ENCODE results near the gene U2AF1L4.
"Not testable (repeated sequence)": the region's sequence is repeated elsewhere in the genome, so short reads cannot be mapped to it uniquely, and the experiment has no call there.

The U2AF1L4 gene

DNA sequence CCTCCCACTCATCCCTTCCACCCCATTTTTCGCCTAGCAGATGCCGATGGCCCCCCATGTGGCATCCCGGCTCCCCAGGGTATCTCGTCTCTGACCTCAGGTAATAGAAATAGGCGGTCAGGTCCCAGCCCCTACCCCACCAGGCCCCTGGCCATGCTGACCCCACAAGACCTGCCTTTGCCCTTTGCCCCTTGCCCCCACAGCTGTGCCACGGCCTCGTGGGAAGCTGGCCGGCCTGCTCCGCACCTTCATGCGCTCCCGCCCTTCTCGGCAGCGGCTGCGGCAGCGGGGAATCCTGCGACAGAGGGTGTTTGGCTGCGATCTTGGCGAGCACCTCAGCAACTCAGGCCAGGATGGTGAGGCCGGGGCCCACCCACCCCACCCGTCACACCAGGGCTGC, 35.5 kb upstream of the U2AF1L4 start:
- no peak for DNase-seq (ENCODE audit: low spot score)

DNA sequence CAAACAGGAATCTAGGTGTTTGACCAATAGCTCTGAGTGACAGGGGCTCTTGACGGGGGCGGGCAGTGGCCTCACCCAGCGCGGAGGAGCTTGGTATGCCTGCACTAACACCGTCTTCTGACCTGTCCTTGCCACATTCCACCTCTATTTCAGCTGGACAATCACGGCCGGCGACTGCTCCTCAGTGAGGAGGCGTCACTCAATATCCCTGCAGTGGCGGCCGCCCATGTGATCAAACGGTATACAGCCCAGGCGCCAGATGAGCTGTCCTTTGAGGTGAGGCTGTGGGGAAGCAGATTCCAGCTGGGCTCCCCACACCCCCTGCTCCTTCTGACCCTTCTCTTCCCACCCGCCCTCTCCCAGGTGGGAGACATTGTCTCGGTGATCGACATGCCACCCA, 34.8 kb upstream of the U2AF1L4 start:
- no peak for DNase-seq (ENCODE audit: low spot score)

DNA sequence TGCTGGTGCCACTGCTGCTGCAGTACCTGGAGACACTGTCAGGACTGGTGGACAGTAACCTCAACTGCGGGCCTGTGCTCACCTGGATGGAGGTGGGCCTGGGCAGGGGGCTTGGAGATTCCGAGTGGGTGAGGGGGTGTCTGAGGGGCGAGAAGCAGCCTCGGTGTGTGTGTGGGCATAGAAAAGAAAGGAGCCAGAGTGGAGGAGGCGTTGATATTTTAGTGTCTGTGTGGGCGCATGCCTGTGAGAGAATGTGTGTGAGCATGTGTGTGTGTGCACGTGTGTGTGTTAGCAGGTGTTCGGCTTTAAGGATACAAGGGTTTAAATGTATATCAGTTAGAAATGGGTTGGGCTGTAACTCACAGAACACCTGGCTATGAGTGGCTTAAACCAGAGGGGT, 33.8 kb upstream of the U2AF1L4 start:
- no peak for DNase-seq (ENCODE audit: low spot score)

DNA sequence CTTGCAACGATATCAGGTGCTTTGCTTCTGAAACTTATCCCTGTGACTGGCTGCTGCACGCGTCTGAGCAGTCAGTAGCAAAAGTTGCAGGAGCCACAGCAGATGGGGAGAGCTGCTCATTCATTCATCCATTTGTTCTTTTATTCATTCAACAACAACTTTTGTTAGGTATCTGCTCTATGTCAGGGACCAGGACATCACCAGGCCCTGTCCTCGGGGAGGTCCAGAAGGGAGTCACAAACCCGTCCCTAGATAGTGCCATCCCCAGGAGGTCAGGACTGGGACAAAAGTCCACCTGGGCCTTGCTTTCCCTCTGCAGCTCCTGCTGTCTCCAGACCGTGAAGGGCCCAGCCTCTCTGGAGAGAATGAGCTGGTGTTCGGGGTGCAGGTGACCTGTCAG, 32.7 kb upstream of the U2AF1L4 start:
- DNase-seq (ENCODE audit: low spot score) = no peak

DNA sequence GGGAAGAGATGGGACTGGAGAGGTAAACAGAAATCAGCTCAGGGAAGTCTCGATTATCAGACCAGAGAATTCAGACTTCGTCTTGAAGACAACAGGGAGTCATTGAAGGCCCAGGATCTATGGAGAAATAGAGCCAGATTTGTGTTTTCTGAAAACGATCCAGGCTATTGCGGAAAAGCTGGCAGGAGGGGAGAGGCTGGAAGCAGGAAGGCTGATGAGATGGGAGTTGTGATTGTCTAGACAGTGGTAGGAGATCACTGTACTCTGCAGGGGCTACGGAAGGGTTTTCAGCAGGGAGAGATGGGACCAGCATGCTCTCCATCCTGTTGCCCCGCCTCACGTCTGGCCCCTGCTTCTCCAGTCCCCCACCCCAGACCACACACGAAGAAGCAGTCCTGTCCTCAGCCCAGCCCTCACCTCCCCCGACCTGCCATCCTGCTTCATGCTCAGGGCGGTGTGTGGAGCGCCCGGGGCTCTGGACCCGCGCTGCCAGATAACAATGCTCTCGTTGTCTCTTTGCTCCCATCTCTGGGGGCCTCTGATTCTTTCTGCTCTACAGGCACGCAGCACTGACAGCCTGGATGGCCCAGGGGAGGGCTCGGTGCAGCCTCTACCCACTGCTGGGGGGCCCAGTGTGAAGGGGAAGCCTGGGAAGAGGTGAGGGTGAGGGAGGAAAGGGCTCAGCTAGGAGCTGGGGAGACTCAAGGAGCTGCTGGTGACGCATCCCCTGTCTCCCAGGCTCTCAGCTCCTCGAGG, 32.0 kb upstream of the U2AF1L4 start:
- no peak for DNase-seq (ENCODE audit: low spot score)

DNA sequence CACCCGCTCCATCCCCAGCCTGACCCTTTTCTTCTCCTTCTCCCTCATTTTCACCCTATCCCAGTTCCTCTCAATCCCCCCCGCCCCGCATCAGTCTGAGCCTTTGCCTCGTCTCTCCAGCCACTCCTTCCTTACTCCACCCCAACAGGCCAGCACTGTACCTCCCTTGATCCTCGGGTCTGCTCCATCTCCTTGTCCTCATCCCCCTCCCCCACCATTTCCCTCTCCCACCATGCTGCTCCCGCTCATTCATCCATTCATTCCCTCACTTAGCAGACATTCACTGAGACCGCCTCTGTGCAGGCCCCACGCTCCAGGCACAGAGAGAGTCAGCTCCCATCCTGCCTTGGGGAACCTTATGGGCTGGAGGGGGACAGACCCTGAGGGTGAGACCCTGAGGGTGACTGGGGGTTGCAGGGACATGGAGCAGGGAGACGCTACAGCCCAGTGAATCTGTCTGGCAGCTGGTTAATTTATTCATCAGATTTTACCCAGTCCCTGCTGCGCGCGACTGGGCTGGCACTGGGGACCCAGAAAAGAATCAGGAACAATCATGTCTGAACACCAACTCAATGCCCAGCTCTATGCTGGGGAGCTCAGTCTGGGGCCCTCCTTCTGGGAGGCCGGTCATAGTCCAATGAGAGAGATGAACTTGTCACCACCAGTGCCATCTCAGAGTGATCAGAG, 31.0 kb upstream of the U2AF1L4 start:
- DNase-seq (ENCODE audit: low spot score) = no peak

DNA sequence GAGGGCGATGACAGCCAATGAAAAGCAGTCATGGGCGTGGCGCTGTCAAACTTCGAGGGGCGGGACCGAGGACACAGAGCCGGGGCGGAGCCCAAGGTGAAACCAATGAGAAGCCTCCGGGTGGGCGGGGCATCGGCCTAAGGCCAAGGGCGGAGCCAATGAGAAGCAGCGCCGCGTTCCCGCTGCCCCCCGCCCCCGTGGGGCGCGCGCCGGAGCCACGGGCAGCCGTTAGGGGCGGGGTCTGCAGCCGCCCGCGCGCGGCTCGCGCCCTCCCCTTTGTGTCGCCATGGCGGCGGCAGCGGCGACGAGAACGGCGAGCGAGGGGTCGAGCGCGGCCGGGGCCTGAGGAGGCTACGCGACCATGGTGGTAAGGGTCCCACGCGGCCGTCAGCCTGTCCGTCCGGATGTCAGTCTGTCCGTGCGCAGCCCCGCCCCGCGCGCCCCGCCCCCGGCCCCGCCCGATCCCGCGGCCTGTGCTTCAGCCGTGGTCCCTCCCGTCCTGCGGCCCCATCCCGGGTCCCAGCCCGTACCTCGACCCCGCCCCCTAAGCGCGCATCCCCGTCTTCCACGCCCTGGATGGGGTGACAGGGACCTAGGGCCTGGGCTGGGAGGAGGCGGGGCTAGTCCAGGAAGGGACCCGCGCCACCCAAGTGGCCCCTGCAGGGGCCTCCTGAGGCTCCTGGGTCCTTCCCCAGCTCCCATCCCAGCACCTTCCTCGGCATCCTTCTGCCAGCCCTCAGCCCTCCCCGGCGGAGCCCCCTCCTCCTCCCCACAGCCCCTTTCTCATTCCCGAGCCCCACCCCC, 30.3 kb upstream of the U2AF1L4 start, which contains the start of gene ARHGAP33:
Gene ARHGAP33, plus strand, starts transcription at position 267 of the 804 bp plus-strand sequence. Its CDS starts 95 bp downstream, at position 362.
- DNase-seq (ENCODE audit: low spot score) = peak; percentile 99

DNA sequence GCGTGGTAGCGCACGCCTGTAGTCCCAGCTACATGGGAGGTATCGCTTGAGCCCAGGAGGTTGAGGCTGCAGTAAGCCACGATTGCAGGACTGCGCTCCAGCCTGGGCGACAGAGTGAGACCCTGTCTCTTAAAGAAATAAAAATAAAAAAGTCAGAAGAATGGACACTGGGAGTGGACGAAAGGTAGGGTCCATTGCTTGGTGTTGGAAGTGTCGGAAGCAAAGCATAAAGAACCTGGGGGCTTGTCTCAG, 29.8 kb upstream of the U2AF1L4 start:
- no peak for DNase-seq (ENCODE audit: low spot score)

DNA sequence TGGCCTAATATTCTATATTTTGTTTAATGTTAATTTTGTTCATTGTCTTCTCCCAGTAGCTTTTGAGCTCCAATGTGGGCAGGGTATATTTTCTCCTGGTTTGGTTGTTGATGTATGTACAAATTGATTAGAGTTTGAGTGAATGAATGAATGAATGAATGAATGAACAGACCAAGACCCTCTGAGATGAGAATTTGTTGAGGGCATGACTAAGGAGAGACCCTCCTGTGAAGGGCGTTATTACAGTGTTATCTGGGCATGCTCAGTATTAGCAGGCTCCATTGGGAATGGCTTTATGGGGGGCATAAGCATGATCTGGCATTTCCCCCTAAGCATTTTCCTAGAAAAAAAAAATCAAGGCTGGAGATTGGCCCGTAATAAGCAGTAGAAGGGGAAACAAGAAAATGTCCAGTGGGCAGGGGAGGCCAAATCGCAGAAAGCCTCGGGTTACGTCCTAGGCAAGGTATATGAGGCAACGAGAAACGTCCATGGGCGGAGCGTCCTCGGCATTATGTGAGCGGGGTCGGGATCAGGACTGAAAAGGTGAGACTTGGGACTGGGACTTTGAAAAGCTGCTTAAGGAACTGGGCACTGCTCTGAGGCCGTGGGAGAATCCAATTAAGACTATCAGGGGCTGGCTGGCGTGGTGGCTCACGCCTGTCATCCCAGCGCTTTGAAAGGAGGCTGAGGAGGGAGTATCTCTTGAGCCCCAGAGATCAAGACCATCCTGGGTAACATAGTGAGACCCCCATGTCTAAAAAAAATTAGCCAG, 29.2 kb upstream of the U2AF1L4 start:
- DNase-seq (ENCODE audit: low spot score) = no peak

DNA sequence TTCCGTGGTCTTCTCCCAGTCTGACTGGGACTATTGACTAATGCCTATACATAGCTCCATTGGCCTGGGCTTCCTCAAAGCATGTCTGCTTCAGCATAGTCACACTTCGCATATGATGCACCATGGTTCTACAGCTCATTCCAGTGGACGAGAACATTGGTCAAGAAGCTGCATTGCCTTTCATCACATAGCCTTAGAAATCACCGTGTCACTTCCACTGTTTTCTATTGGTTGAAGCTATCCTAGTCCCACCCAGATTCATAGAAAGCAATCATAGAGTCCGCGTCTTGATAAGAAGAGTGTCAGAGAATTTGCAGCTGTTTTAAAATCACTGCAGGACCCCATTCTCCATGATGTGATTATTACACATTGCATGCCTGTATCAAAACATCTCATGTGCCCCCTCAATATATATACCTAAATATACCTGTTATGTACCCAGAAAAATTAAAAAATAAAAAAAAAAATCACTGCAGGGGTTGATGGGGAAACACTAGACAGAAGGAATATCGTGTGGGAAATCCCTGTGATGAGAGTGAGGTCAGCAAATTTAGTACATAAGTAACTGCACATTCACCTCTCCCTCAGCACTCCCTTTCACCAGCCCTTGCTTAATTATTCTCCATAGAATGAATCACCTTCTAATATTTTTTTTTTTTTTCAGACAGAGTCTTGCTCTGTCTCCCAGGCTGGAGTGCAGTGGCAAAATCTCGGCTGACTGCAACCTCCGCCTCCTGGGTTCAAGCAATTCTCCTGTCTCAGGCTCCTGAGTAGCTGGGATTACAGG, 28.0 kb upstream of the U2AF1L4 start:
- DNase-seq (ENCODE audit: low spot score) = no peak

DNA sequence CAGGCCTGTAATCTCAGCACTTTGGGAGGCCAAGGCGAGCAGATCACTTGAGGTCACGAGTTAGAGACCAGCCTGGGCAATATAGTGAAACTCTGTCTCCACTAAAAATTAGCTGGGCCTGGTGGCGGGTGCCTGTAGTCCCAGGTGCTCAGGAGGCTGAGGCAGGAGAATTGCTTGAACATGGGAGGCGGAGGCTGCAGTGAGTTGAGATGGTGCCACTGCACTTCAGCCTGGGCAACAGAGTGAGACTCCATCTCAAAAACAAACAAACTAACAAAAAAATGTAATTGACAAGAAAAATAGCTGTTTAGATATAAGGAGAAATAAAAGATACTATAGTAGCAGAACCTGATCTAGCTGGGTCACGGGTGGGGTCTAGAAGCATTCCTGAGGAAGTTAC, 27.1 kb upstream of the U2AF1L4 start:
- DNase-seq (ENCODE audit: low spot score) = not testable (repeated sequence)

DNA sequence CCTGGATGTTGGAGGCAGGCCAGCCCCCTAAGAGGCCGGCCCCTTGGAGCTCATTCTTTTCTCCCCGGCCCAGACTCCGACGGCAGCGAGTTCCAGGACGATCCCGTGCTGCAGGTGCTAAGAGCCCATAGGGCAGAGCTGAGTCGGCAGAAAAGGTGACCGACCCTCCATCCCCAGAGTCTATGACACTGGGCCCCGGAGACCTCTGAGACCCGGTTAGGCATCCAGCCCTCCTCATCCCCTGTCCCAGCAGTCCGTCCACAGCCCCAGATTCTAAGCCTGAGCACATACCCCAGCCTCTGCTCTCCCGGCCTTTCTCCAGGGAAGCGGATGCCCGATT, 22.8 kb upstream of the U2AF1L4 start:
- no peak for DNase-seq (ENCODE audit: low spot score)

DNA sequence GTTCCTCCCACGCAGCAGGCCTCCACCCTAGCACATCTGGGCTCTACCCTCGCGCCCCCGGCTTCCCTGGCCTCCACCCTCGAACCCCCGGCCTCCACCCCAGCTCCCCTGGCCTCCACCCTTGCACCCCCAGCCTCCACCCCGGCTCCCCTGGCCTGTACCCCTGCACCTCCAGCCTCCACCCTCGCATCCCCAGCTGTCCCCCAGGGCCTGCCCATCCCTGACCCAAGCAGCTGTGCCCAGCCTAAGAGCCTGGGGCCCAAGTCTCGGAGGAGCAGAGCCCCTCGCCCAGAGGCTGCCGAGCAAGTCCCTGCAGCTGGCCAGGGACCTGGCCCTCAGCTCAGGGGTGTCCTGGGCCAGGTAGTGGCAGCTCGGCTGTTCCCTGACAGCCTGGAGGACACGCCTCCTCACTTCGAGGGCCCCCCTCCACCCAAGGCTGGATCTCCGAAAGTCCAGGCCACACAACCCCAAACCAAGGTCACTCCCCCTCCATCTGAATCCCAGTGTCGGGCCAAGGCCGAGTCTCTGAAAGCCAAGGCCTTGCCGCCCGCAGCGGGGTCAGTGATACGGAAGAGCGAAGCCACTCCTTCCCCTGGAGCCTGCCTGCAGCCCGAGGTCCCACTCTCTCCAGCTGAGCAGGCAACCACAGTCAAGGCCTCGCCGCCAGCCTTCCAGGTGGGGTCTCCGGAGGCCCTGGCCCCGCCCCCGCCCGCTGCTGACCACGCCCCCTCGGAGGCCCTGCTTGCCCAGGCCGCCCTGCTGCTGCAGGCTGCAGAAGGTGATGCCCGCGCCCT, 22.3 kb upstream of the U2AF1L4 start:
- DNase-seq (ENCODE audit: low spot score) = no peak

DNA sequence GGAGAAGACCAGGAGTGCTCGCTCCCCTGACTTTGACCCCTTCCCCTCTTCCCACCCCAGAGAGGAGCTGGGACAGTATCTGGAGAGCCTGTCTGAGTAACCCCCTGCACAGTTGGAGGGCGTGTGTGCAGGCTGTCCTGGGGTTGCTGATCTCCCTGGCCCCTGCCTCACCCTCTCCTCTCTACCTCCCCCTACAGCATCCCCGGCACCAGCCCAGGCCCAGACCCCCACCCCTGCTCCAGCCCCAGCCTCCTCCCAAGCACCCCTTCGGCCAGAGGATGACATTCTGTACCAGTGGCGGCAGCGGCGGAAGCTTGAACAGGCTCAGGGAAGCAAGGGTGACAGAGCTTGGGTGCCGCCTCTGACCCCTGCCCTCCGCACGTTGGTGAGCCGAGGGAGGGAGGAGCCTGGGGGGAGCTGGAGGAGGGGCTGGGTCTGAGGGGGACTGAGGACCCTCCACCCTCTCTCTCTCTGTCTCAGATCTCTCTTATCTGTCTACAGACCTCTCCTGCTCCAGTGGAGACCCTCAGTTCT, 21.4 kb upstream of the U2AF1L4 start:
- DNase-seq (ENCODE audit: low spot score) = no peak

DNA sequence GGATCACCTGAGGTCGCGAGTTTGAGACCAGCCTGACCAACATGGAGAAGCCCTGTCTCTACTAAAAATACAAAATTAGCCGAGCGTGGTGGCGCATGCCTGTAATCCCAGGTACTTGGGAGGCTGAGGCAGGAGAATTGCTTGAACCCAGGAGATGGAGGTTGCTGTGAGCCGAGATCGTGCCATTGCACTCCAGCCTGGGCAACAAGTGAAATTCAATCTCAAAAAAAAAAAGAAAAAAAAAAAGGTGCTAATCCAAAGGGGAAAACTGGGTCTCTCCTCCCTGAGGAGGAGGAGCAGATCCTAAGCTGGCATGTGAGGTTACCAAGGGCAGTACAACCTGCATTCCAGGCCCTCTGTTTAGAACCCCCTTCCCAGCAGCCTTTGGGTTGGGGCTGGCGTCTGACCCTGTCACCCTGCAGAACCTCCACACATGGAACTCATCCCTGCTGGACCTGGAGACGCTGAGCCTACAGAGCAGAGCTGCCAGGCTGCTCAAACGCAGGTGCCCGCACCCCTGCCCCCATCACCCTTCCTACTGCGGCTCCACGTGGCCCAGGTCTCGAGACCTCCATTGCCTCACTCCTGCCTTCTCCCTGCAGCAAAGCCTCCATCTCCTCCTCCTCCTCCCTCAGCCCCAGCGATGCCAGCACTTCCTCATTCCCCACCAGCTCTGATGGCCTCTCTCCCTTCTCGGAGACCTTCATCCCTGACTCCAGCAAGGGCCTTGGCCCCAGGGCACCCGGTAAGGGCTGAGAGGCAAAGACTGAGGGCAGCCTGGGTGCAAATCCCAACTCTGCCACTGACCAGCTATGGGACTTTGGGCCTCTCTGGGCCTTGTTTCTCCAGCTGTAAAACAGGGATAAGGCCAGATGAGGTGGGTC, 19.5 kb upstream of the U2AF1L4 start:
- no peak for DNase-seq (ENCODE audit: low spot score)

DNA sequence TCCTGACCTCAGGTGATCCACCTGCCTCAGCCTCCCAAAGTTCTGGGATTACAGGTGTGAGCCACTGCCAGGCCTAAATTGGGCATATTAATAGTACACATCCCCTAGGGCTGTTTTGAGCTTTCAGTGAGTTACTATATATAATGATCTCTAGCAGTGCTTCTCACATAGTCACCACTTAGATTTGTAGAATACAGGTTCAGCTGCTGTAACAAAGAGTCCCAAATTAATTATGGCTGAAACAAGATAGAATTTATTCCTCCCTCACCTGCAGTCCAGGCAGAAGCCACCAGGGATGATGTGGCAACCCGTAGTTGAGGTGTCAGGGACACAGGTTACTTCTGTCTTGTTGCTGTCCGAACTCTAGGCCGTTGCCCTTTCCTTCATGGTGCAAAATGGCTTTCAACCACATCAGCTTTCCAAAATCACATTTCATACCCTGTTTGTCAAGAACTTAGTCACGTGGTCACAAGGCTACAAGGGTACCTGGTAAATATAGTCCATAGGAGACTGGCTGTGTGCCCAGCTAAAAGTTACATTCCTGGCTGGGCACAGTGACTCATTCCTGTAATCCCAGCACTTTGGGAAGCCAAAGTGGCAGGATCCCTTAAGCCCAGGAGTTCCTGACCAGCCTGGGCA, 15.6 kb upstream of the U2AF1L4 start:
- DNase-seq (ENCODE audit: low spot score) = no peak

DNA sequence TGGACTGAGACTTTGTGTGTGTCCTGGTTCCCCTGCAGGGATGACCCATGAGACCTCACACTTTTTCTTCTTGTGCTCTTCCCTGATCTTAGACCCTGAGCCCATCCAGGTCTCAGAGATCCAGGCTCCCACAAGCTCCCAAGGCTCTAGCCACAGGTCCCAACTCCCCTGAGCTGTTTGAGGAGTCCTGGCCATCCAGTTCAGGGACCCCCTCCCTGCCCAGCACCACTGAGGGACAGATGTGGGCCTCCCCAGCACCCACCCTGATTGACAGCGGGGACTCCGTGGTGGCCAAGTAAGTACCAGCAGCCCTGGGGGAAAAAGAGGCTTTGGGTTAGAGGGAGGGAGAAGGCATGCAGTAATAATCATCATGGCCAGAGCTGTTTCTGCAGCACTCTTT, 14.5 kb upstream of the U2AF1L4 start:
- no peak for DNase-seq (ENCODE audit: low spot score)

DNA sequence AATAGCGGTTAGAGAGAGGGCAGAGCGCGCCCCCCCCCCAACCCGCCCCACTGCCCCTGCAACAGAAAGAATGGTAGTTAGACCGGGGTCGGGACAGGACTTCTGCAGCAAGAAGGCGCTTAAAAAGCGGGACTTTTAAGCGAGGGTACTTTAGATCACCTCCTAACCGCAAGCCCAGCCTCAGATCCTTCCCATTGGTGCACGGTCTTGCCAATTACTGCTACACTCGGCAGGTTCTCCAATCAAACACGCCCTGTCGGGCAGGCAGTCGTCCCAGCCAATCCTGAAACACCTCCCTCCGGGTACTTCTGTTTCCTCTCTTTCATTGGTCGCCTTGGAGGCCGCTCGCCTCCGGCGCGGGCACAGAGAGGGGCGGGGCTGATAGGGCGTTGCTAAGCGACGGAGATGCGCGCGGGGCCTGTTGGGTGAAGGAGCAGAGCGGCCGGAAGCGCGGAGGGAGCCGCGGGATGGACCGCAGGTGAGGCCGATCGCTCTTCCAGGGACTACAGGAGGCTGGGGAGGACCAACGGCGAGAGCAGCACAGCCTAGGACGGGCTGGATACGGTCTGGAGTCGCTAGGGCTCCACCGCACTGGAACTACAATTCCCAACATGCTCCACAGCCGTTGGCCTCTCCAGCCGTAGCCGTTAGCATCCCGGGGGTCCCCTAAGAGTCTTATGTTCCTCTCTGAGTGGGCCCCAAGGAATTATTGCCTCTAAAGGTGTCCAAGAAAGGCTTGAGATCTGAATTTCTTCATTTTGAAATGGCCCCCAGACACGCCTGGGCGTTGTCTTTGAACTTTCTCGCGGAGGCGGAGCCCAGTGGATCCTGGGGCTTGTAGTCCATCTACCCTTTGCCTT, 12.8 kb upstream of the U2AF1L4 start, which contains the start of gene PROSER3:
Gene PROSER3, plus strand, starts transcription at position 428 of the 860 bp plus-strand sequence. Its CDS starts 40 bp downstream, at position 468.
- DNase-seq (ENCODE audit: low spot score) = peak; percentile 100

Measured in CD4-positive, alpha-beta T cell treated with Interleukin-15 for 4 hours (primary cell).